GM12892 (cell line): ENCODE data around the gene MYH15.

Experiments
- POLR2A ChIP-seq: IDR thresholded peaks from 2 replicates; pipeline ENCODE4 v1.6.1; 2011; ENCODE audit warnings: low read depth, low read length, control low read depth
- POLR2AphosphoS5 ChIP-seq: IDR thresholded peaks from 2 replicates; pipeline ENCODE4 v1.6.1; 2011; ENCODE audit warnings: low read depth, low read length, control low read depth

GRCh38 chr3:108525971-108526370 is 15.6 kb upstream of the MYH15 start:
- TF ChIP-seq POLR2A (no peak), POLR2AphosphoS5 (no peak)
